Chondrocyte (in vitro differentiated cells): ENCODE results near the gene GCNT2. TPM values are rescaled to one million over a fixed set of nuclear protein-coding genes. Genes with fewer than 3 reads are reported as not detected.

Experiments
- DNase-seq: peaks from one replicate; pipeline ENCODE4 v3.0.0; 2021; ENCODE audit warnings: mixed read lengths, low spot score
- H3K27ac Mint-ChIP-seq: one replicate; pipeline ENCODE4 v1.8.0; 2021; ENCODE audit warnings: mild to moderate bottlenecking, moderate library complexity, mixed read lengths; ENCODE audit not compliant: unreplicated experiment
- H3K27me3 Mint-ChIP-seq: 2 replicates; pipeline ENCODE4 v1.8.0; 2021; ENCODE audit warnings: low read depth, mixed read lengths
- H3K36me3 Mint-ChIP-seq: 2 replicates; pipeline ENCODE4 v1.8.0; 2021; ENCODE audit warnings: low read depth, mixed read lengths
- H3K4me1 Mint-ChIP-seq: 2 replicates; pipeline ENCODE4 v1.8.0; 2021; ENCODE audit warnings: low read depth, mild to moderate bottlenecking, mixed read lengths
- H3K4me3 Mint-ChIP-seq: one replicate; pipeline ENCODE4 v1.8.0; 2021; ENCODE audit warnings: mild to moderate bottlenecking, moderate library complexity, mixed read lengths; ENCODE audit not compliant: unreplicated experiment
- H3K9me3 Mint-ChIP-seq: 2 replicates; pipeline ENCODE4 v1.8.0; 2021; ENCODE audit warnings: low read depth, mixed read lengths
- total RNA-seq: library from RNA; stranded (reverse); gene quantifications from 3 replicates; pipeline ENCODE4 v1.2.1, GENCODE V29; 2021
- TF ChIP-seq, protein P1 (sequence below): fragments of 200-600 bp; sonication (generic); IDR thresholded peaks from 2 replicates; pipeline ENCODE4 v1.5.0; 2021; ENCODE audit warnings: antibody characterized with exemption, mild to moderate bottlenecking, moderate library complexity

Gene GCNT2
- total RNA-seq, 1 donor from 2014 or later: 0.67 TPM

DNA sequence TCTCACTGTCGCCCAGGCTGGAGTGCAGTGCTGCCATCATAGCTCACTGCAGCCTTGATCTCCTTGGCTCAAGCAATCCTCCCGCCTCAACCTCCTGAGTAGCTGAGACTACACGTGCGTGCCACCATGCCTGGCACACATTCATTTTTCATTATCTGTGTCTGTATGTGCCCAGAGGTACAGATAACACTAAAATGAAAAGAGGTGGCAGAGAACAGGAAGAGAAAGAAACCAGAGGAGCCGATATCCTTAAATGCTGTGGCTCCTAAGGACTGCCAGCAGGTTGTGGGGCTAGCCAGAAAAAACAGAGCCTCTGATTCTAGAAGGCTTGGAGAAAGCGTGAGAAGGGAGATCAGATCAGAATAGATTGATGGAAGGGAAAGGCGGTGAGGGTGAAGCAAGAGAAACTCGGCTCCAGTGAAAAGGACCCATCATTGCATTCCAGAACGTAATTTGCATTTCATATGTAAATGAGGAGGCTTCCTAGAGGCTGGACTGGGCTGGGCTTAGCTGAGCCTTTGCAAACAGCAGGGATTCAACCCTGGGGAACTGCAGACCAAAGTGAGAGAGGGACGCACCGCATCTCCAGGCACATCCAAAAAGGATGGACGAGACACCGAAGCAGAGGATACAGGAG lies 64.2 kb downstream of the GCNT2 start:
- DNase-seq: no peak
- TF ChIP-seq, protein P1, sequence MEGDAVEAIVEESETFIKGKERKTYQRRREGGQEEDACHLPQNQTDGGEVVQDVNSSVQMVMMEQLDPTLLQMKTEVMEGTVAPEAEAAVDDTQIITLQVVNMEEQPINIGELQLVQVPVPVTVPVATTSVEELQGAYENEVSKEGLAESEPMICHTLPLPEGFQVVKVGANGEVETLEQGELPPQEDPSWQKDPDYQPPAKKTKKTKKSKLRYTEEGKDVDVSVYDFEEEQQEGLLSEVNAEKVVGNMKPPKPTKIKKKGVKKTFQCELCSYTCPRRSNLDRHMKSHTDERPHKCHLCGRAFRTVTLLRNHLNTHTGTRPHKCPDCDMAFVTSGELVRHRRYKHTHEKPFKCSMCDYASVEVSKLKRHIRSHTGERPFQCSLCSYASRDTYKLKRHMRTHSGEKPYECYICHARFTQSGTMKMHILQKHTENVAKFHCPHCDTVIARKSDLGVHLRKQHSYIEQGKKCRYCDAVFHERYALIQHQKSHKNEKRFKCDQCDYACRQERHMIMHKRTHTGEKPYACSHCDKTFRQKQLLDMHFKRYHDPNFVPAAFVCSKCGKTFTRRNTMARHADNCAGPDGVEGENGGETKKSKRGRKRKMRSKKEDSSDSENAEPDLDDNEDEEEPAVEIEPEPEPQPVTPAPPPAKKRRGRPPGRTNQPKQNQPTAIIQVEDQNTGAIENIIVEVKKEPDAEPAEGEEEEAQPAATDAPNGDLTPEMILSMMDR: no peak
- Mint-ChIP-seq H3K27ac (peak overlapping the region; percentile 37), H3K4me3 (peak overlapping the region; percentile 52), H3K36me3 (no peaks in the 10 kb centered on the region), H3K4me1 (peaks cover 14% of the 10 kb centered on the region), H3K27me3 (peaks cover 34% of the 10 kb centered on the region), H3K9me3 (no peaks in the 10 kb centered on the region)

DNA sequence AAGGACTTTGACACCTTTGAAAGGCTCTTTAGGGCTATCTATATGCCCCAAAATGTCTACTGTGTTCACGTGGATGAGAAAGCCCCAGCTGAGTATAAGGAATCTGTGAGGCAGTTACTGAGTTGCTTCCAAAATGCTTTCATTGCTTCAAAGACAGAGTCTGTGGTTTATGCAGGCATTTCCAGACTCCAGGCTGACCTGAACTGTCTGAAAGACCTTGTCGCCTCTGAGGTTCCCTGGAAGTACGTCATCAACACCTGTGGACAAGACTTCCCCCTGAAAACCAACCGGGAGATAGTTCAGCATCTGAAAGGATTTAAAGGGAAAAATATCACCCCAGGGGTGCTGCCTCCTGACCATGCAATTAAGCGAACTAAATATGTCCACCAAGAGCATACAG lies 65.2 kb downstream of the GCNT2 start:
- Mint-ChIP-seq H3K4me3 (no peak overlapping the region), H3K36me3 (no peaks in the 10 kb centered on the region), H3K9me3 (no peaks in the 10 kb centered on the region), H3K4me1 (peaks cover 14% of the 10 kb centered on the region), H3K27me3 (peaks cover 32% of the 10 kb centered on the region), H3K27ac (no peak overlapping the region)
- TF ChIP-seq, protein P1: no peak
- DNase-seq: no peak

DNA sequence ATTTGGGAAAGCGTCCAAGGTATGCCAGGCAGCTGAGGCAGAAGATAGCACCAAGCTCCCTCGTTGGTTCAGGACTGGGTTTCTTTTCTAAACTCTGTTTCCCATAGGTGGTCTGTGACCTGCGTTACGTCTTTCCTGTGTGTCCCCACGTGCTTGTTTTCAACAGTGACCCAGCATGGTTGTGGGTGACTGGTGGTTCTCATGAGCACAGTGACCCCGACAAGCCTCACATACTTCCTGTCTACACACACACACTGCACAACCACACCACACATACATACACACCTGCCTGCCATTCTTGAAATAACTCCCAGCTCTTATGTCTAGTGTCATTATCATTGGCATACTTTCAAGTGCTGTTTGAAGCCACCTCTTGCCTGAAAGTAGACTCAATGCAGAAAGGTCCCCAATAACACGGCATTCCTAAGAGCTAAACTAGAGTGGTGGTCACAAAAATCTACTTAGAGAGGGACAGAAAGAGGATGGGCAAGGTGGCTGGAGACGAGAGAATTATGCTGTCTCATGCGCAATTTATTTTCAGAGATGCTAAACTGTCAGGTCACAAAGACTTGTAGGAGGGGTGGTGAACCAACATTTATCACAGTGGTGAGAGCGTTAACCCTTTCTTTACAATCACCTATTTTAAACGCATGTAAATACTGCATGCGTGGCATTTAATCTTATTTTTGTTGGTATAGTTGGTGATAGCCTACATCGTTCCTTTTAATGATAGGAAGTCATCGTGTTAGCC lies 66.7 kb downstream of the GCNT2 start:
- H3K9me3 Mint-ChIP-seq: no peaks in the 10 kb centered on the region
- TF ChIP-seq, protein P1: no peak
- H3K27ac Mint-ChIP-seq: no peak overlapping the region
- peaks cover 14% of the 10 kb centered on the region for H3K4me1 Mint-ChIP-seq
- H3K4me3 Mint-ChIP-seq: no peak overlapping the region
- H3K27me3 Mint-ChIP-seq: peaks cover 36% of the 10 kb centered on the region
- no peaks in the 10 kb centered on the region for H3K36me3 Mint-ChIP-seq
- DNase-seq: no peak

DNA sequence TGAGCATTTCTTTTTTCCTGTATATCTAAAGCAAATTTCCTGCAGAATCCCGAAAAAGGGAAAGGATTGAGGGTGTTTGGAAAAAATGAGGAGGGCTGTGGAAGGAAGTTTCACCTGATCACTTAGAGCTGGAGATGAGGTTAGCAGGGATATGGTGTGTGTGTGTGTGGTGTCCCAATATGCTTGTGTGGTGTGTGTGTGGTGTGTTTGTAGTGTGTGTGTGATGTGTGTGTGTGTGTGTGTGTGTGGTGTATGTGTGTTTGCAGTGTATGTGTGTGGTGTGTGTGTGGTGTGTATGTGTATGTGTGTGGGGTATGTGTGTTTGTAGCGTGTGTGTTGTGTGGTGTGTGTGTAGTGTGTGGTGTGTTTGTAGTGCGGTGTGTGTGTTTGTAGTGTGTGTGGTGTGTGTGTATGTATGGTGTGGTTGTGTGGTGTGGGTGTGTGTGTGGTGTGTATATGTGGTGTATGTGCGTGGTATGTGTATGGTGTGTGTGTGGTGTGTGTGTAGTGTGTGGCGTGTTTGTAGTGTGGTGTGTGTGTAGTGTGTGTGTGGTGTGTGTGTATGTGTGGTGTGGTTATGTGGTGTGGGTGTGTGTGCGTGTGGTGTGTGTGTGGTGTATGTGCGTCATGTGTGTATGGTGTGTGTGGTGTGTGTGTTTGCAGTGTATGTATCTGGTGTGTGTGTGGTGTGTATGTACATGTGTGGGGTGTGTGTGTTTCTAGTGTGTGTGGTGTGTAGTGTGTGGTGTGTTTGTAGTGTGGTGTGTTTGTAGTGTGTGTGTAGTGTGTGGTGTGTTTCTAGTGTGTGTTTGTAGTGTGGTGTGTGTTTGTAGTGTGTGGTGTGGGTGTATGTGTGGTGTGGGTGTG lies 67.6 kb downstream of the GCNT2 start:
- no peak for DNase-seq
- H3K4me1 Mint-ChIP-seq: peaks cover 14% of the 10 kb centered on the region
- H3K27me3 Mint-ChIP-seq: peaks cover 33% of the 10 kb centered on the region
- H3K9me3 Mint-ChIP-seq: no peaks in the 10 kb centered on the region
- H3K27ac Mint-ChIP-seq: no peak overlapping the region
- H3K4me3 Mint-ChIP-seq: no peak overlapping the region
- TF ChIP-seq, protein P1: no peak
- no peaks in the 10 kb centered on the region for H3K36me3 Mint-ChIP-seq

DNA sequence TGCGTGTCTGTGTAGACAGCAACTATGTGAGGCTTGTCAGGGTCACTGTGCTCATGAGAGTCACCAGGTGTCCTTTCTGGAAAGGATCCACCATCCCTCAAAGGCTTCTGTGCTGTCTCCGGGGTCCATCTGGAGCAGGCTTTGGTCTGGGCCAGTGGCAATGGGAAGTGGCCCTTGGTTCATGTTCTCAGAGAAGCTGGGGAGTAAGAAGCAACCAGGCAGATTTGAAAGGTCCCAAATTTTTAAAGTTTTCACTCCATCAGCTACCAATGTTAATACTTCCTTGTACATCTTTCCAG lies 68.2 kb downstream of the GCNT2 start:
- H3K36me3 Mint-ChIP-seq: no peaks in the 10 kb centered on the region
- peaks cover 14% of the 10 kb centered on the region for H3K4me1 Mint-ChIP-seq
- H3K4me3 Mint-ChIP-seq: no peak overlapping the region
- no peak overlapping the region for H3K27ac Mint-ChIP-seq
- TF ChIP-seq, protein P1: no peak
- H3K9me3 Mint-ChIP-seq: no peaks in the 10 kb centered on the region
- no peak for DNase-seq
- H3K27me3 Mint-ChIP-seq: peaks cover 30% of the 10 kb centered on the region
